Panc1 (cell line): ENCODE measurements around the gene CDH8.
"Not testable (repeated sequence)": the region's sequence is repeated elsewhere in the genome, so short reads cannot be mapped to it uniquely, and the experiment has no call there.

Source experiments
- CTCF ChIP-seq: fragments of 450-650 bp; IDR thresholded peaks from 2 replicates; pipeline ENCODE4 v1.5.1; 2017; ENCODE audit warnings: mild to moderate bottlenecking
- POLR2AphosphoS5 ChIP-seq: IDR thresholded peaks from 2 replicates; pipeline ENCODE4 v1.6.1; 2012; ENCODE audit warnings: mild to moderate bottlenecking, low read depth, low read length, moderate library complexity
- REST ChIP-seq, 2 experiments: IDR thresholded peaks; 2 replicates each; pipeline ENCODE4 v1.6.1; 2011 to 2012; ENCODE audit warnings: low read depth in 2 of 2, control low read depth in 1 of 2, low read length in 1 of 2, mild to moderate bottlenecking in 1 of 2, moderate library complexity in 1 of 2; ENCODE audit not compliant: insufficient read depth in 1 of 2
- SIN3A ChIP-seq: IDR thresholded peaks from 2 replicates; pipeline ENCODE4 v1.6.1; 2012; ENCODE audit warnings: low read depth, mild to moderate bottlenecking, low read length, moderate library complexity, borderline replicate concordance; ENCODE audit not compliant: insufficient read depth
- TCF7L2 ChIP-seq: IDR thresholded peaks from 2 replicates; pipeline ENCODE4 v1.6.1; 2011; ENCODE audit warnings: mild to moderate bottlenecking, low read depth, low read length, inconsistent platforms

- not testable (repeated sequence) for TF ChIP-seq CTCF; REST (IDR thresholded peaks at IDR 0.05; ENCODE audit: insufficient read depth in 1 of 2, low read depth in 2 of 2, low read length in 1 of 2); POLR2AphosphoS5; TCF7L2; SIN3A
Observed at GRCh38 chr16:61801217-61801616, 235.0 kb downstream of the CDH8 start.
